HG03060 (cell line): ENCODE results near the gene SLC48A1.

Experiments used
- ATAC-seq: cut with Tn5 transposase; IDR thresholded peaks from one replicate; pipeline ENCODE4 v1.9.1; 2021; ENCODE audit warnings: low read depth, moderate number of reproducible peaks; ENCODE audit not compliant: unreplicated experiment

SLC48A1 gene

DNA sequence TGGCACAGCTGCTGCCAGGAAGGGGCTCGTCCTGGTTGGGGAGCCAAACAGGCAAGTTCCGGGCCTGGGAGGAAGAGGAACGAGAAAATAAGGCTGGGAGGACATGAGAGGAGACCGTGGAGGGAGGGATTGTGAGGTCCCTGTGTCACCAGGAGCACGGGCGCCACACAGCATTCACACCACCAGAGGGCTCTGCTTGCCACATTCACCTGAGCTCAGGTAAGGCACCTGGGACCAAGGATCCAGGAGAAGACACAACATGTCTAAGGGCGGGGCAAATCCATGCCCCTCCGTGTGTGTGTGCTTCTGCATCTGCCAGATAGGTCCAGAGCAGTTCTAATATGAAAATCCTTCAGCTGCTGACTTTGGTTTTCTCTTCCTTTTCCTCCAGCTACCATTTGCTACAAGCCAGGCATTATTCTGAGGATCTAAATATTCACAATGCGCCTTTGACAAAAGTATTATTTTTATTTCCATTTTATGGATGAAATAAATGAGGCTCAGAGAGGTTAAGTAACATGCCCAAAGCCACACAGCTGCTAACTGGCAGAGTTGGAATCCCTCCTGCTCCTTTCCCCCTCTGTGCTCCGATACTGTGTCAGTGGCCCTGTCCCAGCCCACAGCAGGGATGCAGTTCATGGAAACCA is 28.9 kb upstream of the SLC48A1 start:
- ATAC-seq = no peak

DNA sequence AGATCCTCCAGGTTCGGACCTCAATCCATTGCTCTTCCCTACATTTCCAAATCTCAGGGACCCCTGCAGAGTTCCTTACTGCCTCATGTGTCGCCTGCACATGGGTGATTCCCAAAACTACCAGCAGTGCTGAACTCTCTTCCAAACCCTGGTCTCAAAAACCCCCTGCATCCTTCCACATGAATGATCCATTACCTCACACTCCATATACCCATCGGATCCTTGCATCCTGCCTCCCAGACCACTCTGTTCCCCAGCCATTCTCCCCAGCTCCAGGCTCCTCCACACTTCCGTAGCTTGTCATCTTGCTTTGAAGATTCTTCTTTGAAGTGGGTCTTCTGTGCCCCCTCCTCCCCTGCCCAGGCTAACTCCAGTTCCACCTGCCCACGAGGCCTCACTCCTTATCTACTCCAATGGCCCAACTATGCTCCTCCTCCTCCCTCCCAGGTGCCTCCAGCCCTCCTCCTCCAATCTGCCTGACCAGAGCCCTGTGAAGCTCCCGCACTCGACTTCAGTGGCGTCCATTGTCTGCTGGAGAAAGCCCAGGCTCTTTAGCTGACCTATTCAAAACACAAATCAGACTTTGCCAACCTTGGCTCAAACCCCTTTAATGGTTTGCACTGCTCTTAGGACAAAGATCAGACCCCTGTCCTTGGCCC is 28.1 kb upstream of the SLC48A1 start:
- ATAC-seq = no peak

DNA sequence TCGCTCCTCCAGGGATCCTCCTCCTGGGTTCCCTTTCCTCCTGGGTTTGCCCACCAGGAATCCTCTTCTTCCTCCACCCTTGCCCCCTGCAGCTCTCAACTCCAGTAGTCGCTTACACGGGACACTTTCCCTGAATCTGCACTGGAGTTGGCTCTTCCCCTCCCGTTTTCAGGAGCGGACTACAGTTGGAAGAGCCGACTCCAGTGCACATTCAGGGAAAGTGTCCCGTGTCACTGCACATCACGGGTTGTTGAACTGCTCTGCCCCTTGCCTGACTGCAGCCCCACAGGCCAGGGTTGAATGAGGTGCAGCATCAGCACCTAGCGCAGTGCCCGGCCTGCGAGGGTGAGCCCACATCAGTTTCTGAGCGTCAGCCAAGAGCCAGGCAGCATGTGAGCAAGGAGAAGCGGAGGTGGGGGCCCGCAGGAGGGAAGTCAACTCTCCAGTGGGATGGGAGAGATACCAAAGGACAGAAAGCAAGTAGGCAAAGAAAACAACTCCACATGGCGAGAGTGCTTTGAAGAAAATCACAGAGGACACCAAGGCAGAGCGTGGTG is 27.5 kb upstream of the SLC48A1 start:
- no peak for ATAC-seq

DNA sequence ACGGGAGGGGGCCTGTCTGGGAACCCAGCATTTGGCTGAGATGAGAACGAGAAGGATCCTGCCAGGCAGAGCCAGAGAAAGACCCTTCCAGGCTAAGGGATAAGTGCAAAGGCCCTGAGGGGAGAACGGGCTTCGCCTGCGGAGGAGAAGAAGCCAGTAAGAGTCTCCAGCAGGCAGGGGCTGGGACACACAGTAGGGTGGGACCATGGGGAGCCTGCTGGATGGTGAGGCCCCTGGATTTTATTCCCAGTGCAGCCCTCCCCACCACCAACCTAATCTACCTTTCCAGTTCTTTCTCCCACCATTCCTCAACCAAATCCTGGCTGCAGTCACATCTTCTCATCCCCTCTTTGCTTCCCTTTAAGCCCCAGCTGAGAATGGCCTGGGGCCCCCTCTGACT is 27.0 kb upstream of the SLC48A1 start:
- no peak for ATAC-seq

DNA sequence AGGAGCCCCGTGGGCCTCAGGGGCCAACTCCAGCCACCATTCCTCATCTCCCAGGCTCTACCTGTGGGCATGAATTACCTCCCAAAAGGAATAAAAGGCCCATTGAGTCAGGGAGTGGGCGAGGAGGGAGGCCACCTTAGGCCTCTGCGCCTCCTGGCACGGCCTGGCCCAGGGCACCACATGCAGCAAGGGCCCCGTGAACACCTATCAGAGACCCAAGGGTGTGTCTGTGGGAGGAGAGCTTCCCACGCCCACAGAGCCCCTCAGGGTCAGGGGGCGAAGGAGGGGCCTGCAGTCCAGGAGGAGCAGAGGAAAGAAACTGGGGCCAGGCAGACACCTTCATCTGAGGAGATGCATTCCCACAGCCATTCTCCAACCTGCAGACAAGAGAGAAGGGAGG is 26.5 kb upstream of the SLC48A1 start:
- ATAC-seq = no peak

DNA sequence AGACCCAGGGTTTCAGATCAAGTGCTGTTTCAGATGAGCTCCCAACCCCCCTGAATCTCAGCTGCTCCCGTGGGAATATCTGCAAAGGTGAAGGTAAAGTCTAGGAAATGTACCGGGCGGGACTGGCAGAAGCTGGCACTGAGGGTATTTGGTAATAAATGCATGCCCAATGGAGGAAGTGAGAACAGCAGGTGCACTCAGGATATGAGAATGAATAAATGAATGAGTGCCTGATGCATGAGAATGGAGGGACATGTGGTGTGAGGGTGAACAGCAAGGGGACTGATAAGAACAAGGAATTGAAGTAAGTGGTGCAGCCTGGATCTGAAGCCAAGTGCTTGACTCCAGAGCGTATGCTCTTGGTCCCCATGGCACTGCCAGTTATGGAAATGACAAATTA is 25.9 kb upstream of the SLC48A1 start:
- no peak for ATAC-seq

DNA sequence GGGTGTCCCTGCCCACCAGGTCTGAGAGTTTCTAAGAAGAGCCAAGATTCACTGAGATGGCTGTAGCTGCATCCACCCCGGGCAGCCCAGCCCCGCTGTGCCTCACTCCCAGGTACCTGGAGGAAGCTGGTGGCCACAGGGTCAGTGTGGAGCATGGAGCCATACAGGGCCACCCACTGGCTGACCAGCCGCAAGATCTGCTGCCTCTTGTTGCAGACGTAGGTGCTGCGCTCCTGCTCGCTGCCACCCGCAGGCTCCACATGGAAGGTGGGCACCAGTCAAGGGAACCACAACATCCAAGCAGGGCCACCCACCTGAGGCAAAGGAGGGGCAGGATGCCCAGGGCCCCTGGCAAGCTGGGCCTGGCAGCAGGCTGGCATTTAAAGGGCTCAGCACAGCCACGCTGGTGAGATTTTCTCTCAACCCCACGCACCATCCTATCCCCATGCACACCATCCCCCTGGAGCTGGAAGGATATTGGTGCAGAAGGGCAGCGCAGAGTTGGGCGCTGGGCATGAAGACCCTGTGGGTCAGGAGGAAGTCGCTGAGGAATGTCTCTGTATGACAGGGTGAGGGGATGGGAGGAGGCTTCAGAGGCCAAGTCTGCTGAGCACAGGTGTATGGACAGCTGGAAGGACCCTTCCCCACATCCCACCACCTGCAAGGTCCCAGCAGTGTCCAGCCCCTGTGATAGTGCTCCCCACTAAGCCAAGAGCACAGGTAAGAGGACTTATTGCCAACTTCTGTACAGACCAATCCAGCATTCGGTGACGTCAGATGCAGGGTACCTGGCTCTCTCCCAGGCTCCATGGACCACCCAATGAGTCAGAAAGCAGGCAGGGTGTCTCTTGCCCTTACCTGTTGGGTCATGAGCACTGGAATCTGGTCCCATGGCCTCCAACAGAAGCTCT is 25.2 kb upstream of the SLC48A1 start:
- ATAC-seq = no peak

DNA sequence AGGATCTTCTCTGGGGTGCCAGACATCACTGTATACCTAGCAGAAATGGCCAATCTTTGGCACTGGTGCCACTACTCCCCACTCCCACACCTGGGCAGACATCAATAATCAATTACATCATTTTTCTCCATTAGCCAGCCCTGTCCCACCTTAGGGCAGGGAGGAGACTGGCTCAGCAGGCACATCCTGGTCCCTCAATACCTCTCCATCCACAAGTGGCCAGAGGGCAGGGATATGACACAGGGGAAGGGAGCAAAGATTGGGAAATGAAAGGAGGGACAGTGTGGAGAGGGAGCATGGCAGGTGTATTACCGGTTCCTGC is 24.6 kb upstream of the SLC48A1 start:
- no peak for ATAC-seq

DNA sequence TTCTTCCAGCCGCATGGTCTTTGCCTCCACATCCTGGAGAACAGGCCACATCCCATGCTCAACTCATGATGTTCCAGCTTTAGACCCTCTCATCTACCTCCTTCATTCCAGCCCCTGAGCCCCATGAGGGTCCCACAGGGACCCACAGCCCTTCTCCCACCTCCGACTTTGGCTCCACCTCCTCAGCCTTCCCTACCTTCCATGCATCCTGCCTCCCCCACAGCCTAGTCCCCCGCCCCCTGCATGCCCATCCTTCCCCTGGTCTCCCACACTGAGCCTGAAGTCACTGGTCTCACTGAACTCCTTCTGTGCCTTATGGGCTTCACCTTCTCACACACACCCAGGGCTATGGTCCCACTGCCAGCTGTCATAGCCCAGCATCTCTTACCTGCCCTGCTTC is 24.1 kb upstream of the SLC48A1 start:
- ATAC-seq = no peak

DNA sequence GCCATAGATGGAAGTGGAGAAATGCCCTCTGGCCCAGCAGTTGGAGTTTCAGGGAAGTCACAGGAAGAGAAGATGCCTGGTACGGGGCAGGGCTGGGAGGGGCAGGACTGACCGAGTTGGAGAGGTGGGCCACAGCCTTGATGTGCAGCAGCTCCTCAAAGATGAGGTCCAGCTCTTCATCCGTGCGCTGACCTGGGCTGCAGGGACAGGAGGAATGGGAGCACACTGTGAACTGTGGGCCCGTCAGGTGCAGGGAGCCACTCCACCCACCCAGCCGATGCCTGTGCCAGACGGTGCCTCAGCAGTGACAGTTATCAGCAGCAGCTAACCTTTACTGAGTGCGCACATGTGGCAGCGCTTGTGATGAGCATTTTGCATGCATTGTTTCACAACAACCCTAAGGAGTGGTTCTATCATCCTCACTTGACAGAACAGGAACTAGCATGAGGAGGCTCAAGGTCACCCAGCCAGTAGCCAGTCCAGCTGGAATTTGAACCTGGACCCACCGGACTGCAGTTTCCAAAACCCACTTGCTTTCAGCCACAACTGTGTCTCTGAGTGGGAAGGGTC is 22.7 kb upstream of the SLC48A1 start:
- ATAC-seq = no peak

DNA sequence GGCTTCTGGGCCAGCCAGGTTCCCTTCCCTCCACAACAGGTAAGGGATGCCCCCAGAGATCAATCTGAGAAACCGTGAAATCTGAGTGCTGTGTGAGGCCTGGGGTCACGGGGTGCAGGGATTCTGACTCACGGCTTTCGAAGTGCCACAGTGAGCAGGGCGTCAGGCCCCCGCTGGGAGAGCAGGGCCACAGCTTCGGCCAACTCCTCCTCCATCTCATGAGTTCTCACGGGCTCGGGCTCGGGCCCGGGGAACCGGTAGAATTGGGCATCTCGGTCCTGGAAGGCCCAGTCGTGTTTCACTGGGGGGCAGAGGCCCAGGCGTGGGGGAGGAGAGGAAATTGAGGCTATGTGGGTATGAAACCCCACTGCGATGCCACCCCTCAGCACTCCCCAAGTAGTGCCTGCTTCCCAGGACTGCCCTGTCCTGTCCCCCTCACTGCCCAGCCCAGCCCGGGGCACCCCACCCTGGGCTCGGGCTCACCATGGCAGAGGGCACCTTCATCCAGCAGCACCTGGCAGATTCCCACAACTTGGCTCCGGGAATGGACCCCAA is 22.0 kb upstream of the SLC48A1 start:
- ATAC-seq = no peak

DNA sequence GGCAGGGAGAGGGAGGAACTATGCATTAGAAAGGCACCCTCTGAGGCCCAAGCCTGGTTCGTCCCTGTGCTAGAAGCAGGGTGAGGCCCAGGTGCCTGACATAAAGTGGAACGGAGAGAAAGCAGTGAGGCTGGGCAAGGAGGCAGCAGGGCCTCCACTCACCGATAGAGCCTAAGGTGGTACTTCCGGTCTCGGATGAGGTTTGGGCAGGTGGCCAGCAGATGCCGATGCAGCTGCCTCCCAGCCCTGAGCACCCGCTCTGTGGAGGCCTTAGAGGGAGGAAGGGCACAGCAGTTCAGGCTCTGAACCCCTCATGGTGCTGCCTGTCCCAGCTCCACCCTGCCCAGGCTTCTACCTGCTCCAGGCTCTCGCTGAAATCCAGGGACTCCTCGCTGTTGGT is 21.5 kb upstream of the SLC48A1 start:
- no peak for ATAC-seq

DNA sequence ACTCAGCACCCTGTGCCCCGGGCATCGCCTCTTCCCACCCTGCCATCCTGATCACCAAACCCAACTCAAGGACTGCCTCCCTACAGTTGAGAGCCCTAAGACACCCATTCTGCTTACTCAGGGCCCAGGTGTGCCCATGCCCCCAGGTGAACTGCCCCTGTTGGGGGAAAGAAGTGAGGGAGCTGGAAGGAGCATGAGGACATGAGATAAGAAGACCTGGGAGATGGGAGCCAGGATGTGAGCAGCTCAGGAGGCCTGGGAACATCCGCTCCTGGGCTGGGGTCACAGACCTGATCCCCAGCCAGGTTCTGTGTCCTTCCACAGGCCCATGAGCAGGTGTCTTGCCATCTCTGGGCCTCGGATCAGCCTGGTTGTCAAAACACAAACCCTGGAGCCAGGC is 20.9 kb upstream of the SLC48A1 start:
- ATAC-seq = no peak

DNA sequence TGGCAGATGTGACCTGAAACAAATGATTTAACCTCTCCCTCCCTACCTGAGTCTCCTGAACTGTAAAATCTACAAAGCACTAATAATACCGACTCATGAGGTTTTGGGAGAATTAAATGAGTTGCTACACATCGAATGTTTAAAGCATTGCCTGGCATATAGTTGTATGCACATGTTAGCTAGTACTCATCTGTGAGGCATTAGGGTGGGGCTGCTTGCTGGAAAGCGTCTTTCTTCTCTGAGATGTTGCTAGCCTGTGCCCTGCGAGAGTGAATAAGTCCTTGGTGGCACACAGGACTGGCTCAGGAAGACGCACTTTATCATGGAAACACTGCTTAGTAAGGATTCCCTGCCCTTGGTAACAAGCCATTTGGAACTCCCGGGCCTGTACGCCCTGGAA is 20.5 kb upstream of the SLC48A1 start:
- no peak for ATAC-seq

DNA sequence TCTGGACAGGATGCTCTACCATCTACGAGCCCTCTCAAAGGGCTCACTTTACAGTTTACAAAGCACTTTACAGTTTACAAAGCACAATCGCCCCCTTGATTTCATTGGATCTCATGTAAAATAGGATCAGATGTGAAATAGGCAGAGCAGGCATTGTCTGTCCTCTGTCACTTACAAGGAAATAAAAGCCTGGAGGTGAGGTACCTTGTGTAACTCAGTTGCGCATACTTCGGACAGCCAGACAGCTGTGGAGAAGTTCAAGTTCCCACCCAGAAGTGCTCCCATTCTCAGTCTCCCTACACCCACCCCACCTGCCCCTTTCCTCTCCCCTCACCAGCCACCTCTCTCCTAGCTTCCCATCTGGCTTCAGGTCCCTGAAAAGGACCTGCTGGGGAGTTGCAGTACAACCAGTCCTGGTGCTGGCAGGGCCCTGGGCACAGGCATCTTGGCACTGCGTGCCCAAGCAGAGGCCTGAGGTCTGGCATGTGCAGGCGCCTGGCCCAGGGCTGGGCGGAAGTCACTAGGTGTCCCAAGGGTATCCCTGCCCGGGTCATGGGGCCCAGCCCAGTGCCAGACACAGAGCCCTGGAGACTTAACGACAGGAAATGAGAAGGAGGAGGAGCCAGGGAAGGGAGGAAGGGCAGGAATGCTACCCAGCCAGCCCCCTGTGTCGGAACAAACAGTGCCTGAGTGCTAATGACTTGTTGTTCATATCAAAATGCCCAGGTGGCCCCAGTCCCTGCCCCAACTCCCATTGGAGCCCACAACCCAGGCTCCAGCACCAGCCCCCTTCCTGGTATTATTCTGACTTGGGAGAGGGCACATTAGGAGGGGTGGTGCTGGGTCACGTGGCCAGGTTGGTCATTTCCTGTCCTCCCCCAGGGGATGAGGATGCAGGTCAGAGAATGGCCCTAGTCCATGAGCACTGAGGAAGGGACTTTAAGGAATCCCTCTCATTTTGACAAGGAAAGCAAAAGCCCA is 19.7 kb upstream of the SLC48A1 start:
- ATAC-seq = no peak

DNA sequence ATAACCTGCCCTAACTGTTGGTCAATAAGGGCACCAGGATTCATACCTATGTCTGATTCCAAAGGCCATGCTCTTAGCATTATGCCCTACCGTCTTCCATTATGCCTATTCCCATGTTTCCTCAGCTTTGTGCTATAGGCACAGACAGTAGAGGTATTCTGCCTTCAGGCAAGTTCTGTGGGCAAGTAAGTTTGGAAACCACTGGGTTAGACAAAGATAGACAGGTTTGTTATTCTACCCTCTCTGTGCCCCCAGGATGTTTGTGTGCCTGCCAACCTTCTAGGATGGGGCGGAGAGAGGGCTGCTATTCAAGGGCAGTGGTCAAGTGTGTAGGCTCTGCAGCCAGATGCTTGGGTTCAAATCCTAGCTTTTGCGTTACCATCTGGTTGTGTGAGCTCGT is 18.9 kb upstream of the SLC48A1 start:
- no peak for ATAC-seq

DNA sequence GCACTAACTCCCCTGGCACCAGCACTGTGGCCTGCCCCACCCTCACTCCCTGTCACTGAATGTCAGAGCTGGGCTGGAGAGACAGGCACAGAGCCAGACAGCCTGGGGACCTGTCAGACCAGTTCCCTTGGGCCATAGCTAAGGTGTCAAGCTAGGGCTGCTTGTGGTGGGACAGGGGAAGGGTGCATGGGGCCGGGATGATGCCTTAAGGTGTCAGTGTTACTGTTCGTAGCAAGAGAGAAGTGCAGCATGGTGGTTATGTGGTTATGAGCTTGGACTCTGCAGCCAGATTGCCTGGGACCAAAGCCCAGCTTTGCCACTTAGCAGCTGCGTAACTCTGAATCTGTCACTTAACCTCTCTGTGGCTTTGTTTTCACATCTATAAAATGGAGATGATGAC is 18.2 kb upstream of the SLC48A1 start:
- peak; percentile 24 for ATAC-seq

DNA sequence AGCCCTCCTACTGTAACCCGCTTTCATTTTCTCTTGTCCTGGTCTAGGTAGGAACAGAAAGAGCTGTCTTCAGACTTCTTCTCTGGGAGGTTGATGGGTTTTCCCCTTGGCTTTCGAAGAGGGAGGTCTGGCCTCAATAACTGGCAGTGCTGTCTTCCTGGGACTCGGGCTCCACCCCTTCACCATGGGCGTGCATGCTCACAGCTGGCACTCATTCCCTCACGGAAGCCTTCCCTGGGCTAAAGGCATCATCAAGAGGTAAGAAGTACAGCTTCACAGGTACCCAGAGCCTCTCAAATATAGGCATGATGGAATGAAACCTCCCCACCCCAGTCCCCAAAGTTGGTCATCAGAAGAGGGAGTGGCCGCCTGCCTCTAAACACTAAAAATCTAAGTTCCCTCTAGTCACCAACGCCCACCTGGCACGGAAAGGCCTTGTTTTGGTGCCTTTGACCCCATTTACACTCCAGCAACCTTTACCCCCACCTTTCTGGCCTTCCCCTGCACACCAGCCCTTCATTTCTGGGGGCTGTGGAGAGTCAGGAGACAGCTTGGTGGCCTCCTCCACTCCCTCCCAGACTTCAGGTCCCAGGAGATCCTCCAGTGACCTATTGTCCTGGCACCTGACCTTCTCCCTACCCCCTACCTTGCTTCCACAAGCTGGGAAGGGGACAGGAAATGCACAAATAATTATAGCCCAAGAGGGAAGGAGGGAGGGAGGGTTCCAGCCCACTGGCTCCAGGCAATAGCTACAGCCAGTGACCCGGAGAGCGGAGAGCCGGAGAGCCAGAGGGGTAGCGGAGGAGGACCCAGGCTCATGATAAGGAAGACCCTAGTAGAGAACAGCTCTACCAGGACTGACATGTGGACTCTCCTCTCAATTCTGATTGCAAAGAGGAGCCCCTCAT is 17.1 kb upstream of the SLC48A1 start:
- ATAC-seq = peak; percentile 36
